CD14-positive monocyte (primary cell): Measurements from ENCODE around the gene GBX2. TPM values are rescaled to one million over a fixed set of nuclear protein-coding genes. Genes with fewer than 3 reads are reported as not detected.

ENCODE experiments used
- DNase-seq, 3 donors: peaks; one replicate each; pipeline ENCODE4 v3.0.0-alpha.2; 2011 to 2022
- H2AFZ ChIP-seq: 2 replicates; pipeline ENCODE4 v1.6.0; 2012; ENCODE audit warnings: mild to moderate bottlenecking, low read depth, low read length, inconsistent platforms; ENCODE audit not compliant: insufficient read depth, poor library complexity, severe bottlenecking
- H3K27ac ChIP-seq, 2 donors: 1 replicate in 1 of 2; 2 replicates in 1 of 2; pipeline ENCODE4 v1.5.1; 2012 to 2013; ENCODE audit warnings: low read length in 2 of 2, control low read depth in 1 of 2, inconsistent platforms in 1 of 2, low read depth in 1 of 2, mild to moderate bottlenecking in 1 of 2
- H3K27me3 ChIP-seq, 2 donors: one replicate each; pipeline versions ENCODE4 v1.6.0 to v1.6.1; 2011 to 2013; ENCODE audit warnings: low read length in 2 of 2; ENCODE audit not compliant: control insufficient read depth in 2 of 2, insufficient read depth in 2 of 2
- H3K36me3 ChIP-seq, 2 donors: replicated peaks in 1 of 2; 1 replicate in 1 of 2; 2 replicates in 1 of 2; pipeline versions ENCODE4 v1.5.1 to v1.6.1; 2012 to 2013; ENCODE audit warnings: low read length in 2 of 2, control low read depth in 1 of 2, inconsistent platforms in 1 of 2, mild to moderate bottlenecking in 1 of 2; ENCODE audit not compliant: insufficient read depth in 2 of 2, control insufficient read depth in 1 of 2
- H3K4me1 ChIP-seq, 2 donors: 1 replicate in 1 of 2; 2 replicates in 1 of 2; pipeline versions ENCODE4 v1.5.1 to v1.6.1; 2012 to 2013; ENCODE audit warnings: low read length in 2 of 2, control low read depth in 1 of 2, inconsistent platforms in 1 of 2, mild to moderate bottlenecking in 1 of 2, moderate library complexity in 1 of 2; ENCODE audit not compliant: insufficient read depth in 2 of 2, control insufficient read depth in 1 of 2
- H3K4me2 ChIP-seq: replicated peaks from 2 replicates; pipeline ENCODE3; 2012; ENCODE audit warnings: low read length, moderate library complexity, mild to moderate bottlenecking; ENCODE audit not compliant: poor library complexity, severe bottlenecking; ENCODE audit errors: extremely low read depth
- H3K4me3 ChIP-seq, 3 experiments: fragments of 200-600 bp in 1 of 3; sonication (generic) in 1 of 3; replicated peaks in 1 of 3; 1 replicate in 2 of 3; 2 replicates in 1 of 3; pipeline ENCODE4 v1.5.1; 2011 to 2013; ENCODE audit warnings: low read length in 3 of 3, mild to moderate bottlenecking in 3 of 3, control low read depth in 2 of 3, low read depth in 2 of 3, inconsistent platforms in 1 of 3, moderate library complexity in 1 of 3
- H3K79me2 ChIP-seq: 2 replicates; pipeline ENCODE4 v1.6.0; 2012; ENCODE audit warnings: mild to moderate bottlenecking, control low read depth, inconsistent platforms, low read length, moderate library complexity; ENCODE audit not compliant: insufficient read depth
- H3K9ac ChIP-seq: 2 replicates; pipeline ENCODE4 v1.6.0; 2017; ENCODE audit warnings: low read length, mild to moderate bottlenecking; ENCODE audit not compliant: insufficient read depth, poor library complexity, severe bottlenecking
- H3K9me3 ChIP-seq, 2 donors: replicated peaks in 1 of 2; 1 replicate in 1 of 2; 2 replicates in 1 of 2; pipeline versions ENCODE4 v1.5.1 to v1.6.1; 2012 to 2013; ENCODE audit warnings: low read length in 2 of 2, control low read depth in 1 of 2; ENCODE audit not compliant: control insufficient read depth in 1 of 2, insufficient read depth in 1 of 2
- H4K20me1 ChIP-seq: 2 replicates; pipeline ENCODE4 v1.6.0; 2012; ENCODE audit warnings: mild to moderate bottlenecking, low read length, control low read depth, moderate library complexity; ENCODE audit not compliant: insufficient read depth
- H3K27ac Mint-ChIP-seq, 7 donors: one replicate each; pipeline ENCODE4 v1.8.0; 2020; ENCODE audit warnings: mild to moderate bottlenecking in 7 of 7, mixed read lengths in 7 of 7, moderate library complexity in 6 of 7, inconsistent platforms in 2 of 7
- H3K27me3 Mint-ChIP-seq, 3 donors: one replicate each; pipeline ENCODE4 v1.8.0; 2021 to 2022; ENCODE audit warnings: low read depth in 3 of 3, mild to moderate bottlenecking in 3 of 3, mixed read lengths in 3 of 3, moderate library complexity in 3 of 3, inconsistent platforms in 1 of 3
- H3K36me3 Mint-ChIP-seq, 2 donors: one replicate each; pipeline ENCODE4 v1.8.0; 2020; ENCODE audit warnings: mixed read lengths in 2 of 2, inconsistent platforms in 1 of 2, mild to moderate bottlenecking in 1 of 2
- H3K4me1 Mint-ChIP-seq: one replicate; pipeline ENCODE4 v1.8.0; 2020; ENCODE audit warnings: mild to moderate bottlenecking, mixed read lengths
- H3K4me3 Mint-ChIP-seq, 2 donors: one replicate each; pipeline ENCODE4 v1.8.0; 2020; ENCODE audit warnings: mild to moderate bottlenecking in 2 of 2, mixed read lengths in 2 of 2, moderate library complexity in 1 of 2
- H3K9me3 Mint-ChIP-seq, 7 donors: one replicate each; pipeline ENCODE4 v1.8.0; 2020 to 2022; ENCODE audit warnings: mixed read lengths in 7 of 7, mild to moderate bottlenecking in 6 of 7, moderate library complexity in 6 of 7, inconsistent platforms in 2 of 7
- WGBS: methylation state at CpG from one replicate; pipeline ENCODE4 v1.1.5; 2013; ENCODE audit warnings: missing lambda C conversion rate; ENCODE audit not compliant: insufficient coverage; 5-methylcytosine and 5-hydroxymethylcytosine counted together
- intact Hi-C, 2 donors: fragments of 100-400 bp; cut with micrococcal nuclease; formaldehyde crosslinking; loops; one replicate each; pipeline versions ENCODE4 v1.15.0 to v1.15.1; 2023
- polyA plus RNA-seq, 3 donors: library from polyadenylated mRNA; depleted of rRNA in 1 of 3; unstranded in 2 of 3; stranded (reverse) in 1 of 3; fragments of 300-500 nt in 2 of 3; fragments of >200 nt in 1 of 3; fragmentation: Illumina TruSeq in 2 of 3; gene quantifications; 1 replicate in 2 of 3; 2 replicates in 1 of 3; pipeline ENCODE4 v1.2.3, GENCODE V29; 2012 to 2021
- TF ChIP-seq, protein P1 (sequence below): fragments of 200-600 bp; IDR thresholded peaks from one replicate; pipeline ENCODE4 v1.8.0; 2022; ENCODE audit warnings: antibody characterized with exemption, mild to moderate bottlenecking

GBX2 gene
- polyA plus RNA-seq, 3 donors, result not detected

DNA sequence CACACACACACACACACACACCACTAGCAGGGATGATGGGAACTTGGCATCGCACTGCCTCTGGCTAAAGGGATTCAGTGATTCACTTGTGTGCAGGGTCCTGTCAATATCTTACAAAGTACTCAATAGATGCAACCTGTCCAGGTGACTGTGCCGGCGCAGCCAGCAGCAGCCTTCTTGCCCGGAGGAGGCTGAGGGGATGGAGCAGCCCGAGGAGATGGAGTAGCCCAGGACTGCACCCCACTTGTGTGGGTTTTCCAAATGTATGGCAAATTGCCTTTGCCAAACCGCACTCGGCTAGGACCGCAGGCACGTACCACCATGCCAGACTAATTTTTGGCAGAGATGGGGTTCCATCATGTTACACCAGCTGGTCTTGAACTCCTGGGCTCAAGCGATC is 31.1 kb downstream of the GBX2 start:
- no peaks in the 10 kb centered on the region for H3K36me3 Mint-ChIP-seq
- Histone ChIP-seq H2AFZ (no peak overlapping the region), H3K27ac (no peak overlapping the region), H3K27me3 (no peaks in the 10 kb centered on the region), H3K4me1 (no peaks in the 10 kb centered on the region), H3K36me3 (no peaks in the 10 kb centered on the region), H4K20me1 (no peaks in the 10 kb centered on the region), H3K9me3 (no peaks in the 10 kb centered on the region), H3K4me3 (no peak overlapping the region), H3K4me2 (no peak overlapping the region), H3K9ac (no peak overlapping the region), H3K79me2 (no peaks in the 10 kb centered on the region)
- H3K4me3 Mint-ChIP-seq, result no peak overlapping the region
- H3K9me3 Mint-ChIP-seq, result peaks cover 0 to 3% (median 0%) of the 10 kb centered on the region in 7 donors
- H3K4me1 Mint-ChIP-seq, result no peaks in the 10 kb centered on the region
- H3K27me3 Mint-ChIP-seq, result peaks cover 2 to 13% (median 9%) of the 10 kb centered on the region in 3 donors
- no peak overlapping the region for H3K27ac Mint-ChIP-seq
- TF ChIP-seq, protein P1, sequence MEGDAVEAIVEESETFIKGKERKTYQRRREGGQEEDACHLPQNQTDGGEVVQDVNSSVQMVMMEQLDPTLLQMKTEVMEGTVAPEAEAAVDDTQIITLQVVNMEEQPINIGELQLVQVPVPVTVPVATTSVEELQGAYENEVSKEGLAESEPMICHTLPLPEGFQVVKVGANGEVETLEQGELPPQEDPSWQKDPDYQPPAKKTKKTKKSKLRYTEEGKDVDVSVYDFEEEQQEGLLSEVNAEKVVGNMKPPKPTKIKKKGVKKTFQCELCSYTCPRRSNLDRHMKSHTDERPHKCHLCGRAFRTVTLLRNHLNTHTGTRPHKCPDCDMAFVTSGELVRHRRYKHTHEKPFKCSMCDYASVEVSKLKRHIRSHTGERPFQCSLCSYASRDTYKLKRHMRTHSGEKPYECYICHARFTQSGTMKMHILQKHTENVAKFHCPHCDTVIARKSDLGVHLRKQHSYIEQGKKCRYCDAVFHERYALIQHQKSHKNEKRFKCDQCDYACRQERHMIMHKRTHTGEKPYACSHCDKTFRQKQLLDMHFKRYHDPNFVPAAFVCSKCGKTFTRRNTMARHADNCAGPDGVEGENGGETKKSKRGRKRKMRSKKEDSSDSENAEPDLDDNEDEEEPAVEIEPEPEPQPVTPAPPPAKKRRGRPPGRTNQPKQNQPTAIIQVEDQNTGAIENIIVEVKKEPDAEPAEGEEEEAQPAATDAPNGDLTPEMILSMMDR, result no peak
- intact Hi-C loops, result no loop called here
- DNase-seq, result no peak
- 93% methylated on average over 8 of the region's 10 CpGs for WGBS

DNA sequence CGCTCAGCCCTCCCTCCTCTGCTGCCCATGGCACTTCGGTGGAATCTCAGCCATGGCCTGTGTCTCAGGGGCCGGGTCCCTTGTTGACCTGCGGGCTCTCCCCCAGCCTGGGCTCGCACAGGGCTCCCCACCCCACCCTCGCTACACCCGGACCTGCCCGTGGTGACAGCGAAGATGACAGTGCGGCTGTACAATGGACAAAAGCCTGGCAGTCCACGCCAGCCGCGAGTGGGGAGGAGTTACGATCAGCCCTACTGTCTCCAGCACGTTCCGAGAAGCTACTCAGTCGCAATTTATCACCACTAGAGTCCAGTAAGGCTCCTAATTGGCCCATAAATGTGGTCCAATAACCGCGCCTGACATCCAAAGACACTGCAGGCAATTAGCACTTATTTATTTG is 31.6 kb downstream of the GBX2 start:
- Histone ChIP-seq H3K9ac (no peak overlapping the region), H2AFZ (no peak overlapping the region), H3K79me2 (no peaks in the 10 kb centered on the region), H3K27ac (no peak overlapping the region), H4K20me1 (no peaks in the 10 kb centered on the region), H3K27me3 (no peaks in the 10 kb centered on the region), H3K4me3 (no peak overlapping the region), H3K36me3 (no peaks in the 10 kb centered on the region), H3K4me1 (no peaks in the 10 kb centered on the region), H3K4me2 (no peak overlapping the region), H3K9me3 (no peaks in the 10 kb centered on the region)
- Mint-ChIP-seq H3K4me1 (no peaks in the 10 kb centered on the region), H3K27ac (peak overlapping the region in 1 of 7 donors; percentile 11), H3K36me3 (no peaks in the 10 kb centered on the region), H3K27me3 (peaks cover 3 to 9% (median 4%) of the 10 kb centered on the region in 3 donors), H3K9me3 (peaks cover 0 to 3% (median 0%) of the 10 kb centered on the region in 7 donors), H3K4me3 (no peak overlapping the region)
- TF ChIP-seq, protein P1, result no peak
- intact Hi-C loops, result no loop called here
- no peak for DNase-seq
- 94% methylated on average over 17 of the region's 19 CpGs for WGBS
